ENCODE data around the gene ACKR3. TPM values are rescaled to one million over a fixed set of nuclear protein-coding genes. Genes with fewer than 3 reads are reported as not detected.

Gene ACKR3
- total and polyA plus RNA-seq, 9 donors, result 4.6 to 22.7 (median 7.9) TPM

- Histone ChIP-seq H3K4me3 (no peak overlapping the region), H3K36me3 (no peaks in the 10 kb centered on the region), H3K4me1 (ENCODE audit: insufficient read depth) (no peaks in the 10 kb centered on the region), H3K27me3 (no peaks in the 10 kb centered on the region), H3K27ac (no peak overlapping the region), H3K9me3 (no peaks in the 10 kb centered on the region)
- no peak for DNase-seq
- intact Hi-C loops (cut with DNase I), result no loop called here
- 67 to 75% (median 69%) methylated on average over 9 of the region's 9 CpGs for WGBS, 3 donors
- TF ChIP-seq EP300 (IDR thresholded peaks at IDR 0.05) (no peak), CTCF (IDR thresholded peaks at IDR 0.05) (no peak), POLR2A (IDR thresholded peaks at IDR 0.05) (no peak)
Measured at GRCh38 chr2:236607471-236608187, 38.0 kb downstream of the ACKR3 start.

DNA sequence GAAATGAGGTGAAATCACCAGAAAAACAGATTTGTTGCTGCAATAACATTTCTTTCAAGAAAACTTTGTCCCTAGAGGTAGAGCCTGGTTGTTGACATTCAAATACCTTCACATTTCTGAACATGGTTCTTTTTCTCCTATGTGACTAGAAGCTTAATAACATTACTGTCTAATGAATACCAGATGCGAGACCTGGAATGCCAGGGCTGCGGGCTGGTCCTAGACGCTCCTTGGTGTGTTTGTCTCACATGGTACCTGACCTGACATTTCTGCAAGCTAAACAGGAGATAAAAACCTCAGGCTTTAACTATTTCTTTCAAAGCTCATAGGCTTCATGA, 38.5 kb downstream of the ACKR3 start:
- Histone ChIP-seq H3K9me3 (no peaks in the 10 kb centered on the region), H3K4me3 (no peak overlapping the region), H3K36me3 (no peaks in the 10 kb centered on the region), H3K27ac (no peak overlapping the region), H3K4me1 (ENCODE audit: insufficient read depth) (no peaks in the 10 kb centered on the region), H3K27me3 (no peaks in the 10 kb centered on the region)
- intact Hi-C loops (cut with DNase I), result no loop called here
- 51 to 65% (median 52%) methylated on average over 3 of the region's 3 CpGs for WGBS, 3 donors
- no peak for DNase-seq
- no peak for TF ChIP-seq CTCF (IDR thresholded peaks at IDR 0.05)
- TF ChIP-seq POLR2A (IDR thresholded peaks at IDR 0.05), result no peak
- TF ChIP-seq EP300 (IDR thresholded peaks at IDR 0.05), result no peak

DNA sequence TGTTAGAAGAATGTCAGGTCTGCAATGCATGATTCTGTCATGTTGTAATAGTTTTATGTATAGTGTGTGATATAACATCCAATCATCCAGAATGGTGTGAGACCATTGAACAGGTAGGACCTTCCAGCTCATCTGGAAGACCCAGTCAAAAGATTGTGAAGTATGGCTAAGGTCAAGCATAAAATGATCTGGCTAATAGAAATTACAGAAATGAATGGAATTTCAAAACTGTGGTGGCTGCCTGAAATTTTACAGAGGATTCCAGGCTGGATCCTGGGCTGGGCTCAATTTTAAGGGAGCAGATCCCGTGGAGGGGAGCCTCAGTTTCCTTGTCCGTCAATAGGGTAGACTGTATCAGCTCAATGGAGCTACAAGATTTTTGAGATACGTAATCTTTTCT, 39.1 kb downstream of the ACKR3 start:
- TF ChIP-seq POLR2A (IDR thresholded peaks at IDR 0.05) (no peak), CTCF (IDR thresholded peaks at IDR 0.05) (no peak), EP300 (IDR thresholded peaks at IDR 0.05) (no peak)

DNA sequence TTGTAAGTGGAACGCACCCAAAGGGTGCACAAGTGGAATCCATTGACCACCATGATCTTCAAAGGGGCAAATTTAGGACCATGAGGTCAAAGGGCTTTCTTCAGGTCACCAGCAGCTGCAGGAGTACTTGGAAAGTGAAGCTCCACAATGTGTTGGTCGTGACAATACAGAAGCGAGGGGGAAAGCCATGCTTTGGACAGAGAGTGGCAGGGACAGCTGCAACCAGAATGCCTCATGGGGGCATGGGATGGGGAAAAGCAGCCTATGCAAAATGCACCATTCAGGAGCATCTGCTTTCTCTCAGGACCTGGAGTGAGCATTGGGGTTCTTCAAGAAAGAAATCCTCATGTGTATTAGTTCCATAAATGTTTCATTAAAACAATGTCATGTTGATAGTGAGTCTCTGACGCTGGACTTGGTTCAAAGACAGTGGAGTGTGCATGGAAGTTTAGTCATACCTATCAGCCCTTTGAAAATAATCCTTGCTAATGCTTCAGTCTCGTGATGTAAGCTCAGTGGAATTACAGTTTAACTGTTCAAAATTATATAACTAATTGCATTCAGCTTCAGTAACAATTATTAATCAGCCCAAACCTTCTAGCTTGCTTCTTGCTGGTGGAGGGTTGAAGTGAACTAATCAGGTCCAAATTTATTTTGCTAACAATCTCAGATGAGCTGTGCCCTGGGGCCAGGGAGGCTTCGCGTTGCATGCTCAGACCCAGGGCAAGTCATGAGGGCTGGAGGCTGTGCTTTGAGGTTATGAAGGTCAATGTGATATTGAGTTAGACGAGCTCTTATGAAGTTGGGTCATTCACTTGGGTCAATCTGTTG, 41.6 kb downstream of the ACKR3 start:
- no peaks in the 10 kb centered on the region for H3K9me3 ChIP-seq
- no peak for TF ChIP-seq POLR2A (IDR thresholded peaks at IDR 0.05)
- no peak for TF ChIP-seq EP300 (IDR thresholded peaks at IDR 0.05)
- TF ChIP-seq CTCF (IDR thresholded peaks at IDR 0.05), result no peak
- no peak overlapping the region for H3K27ac ChIP-seq
- H3K36me3 ChIP-seq, result no peaks in the 10 kb centered on the region
- no peaks in the 10 kb centered on the region for H3K27me3 ChIP-seq
- no peak overlapping the region for H3K4me3 ChIP-seq
- 62 to 66% (median 62%) methylated on average over 8 of the region's 8 CpGs for WGBS, 3 donors
- no peak for DNase-seq
- H3K4me1 ChIP-seq (ENCODE audit: insufficient read depth), result no peaks in the 10 kb centered on the region
- intact Hi-C loops (cut with DNase I), result no loop called here

More for the DNA sequence above, 39.1 kb downstream of the ACKR3 start:
- Histone ChIP-seq H3K4me1 (ENCODE audit: insufficient read depth) (no peaks in the 10 kb centered on the region), H3K27ac (no peak overlapping the region), H3K27me3 (no peaks in the 10 kb centered on the region), H3K4me3 (no peak overlapping the region), H3K9me3 (no peaks in the 10 kb centered on the region), H3K36me3 (no peaks in the 10 kb centered on the region)
- DNase-seq, result no peak
- 78 to 82% (median 80%) methylated on average over 3 of the region's 3 CpGs for WGBS, 3 donors
- intact Hi-C loops (cut with DNase I), result no loop called here

Measured in ovary (tissue), 9 donors.